GM12878 (cell line): Measurements from ENCODE around the gene HEXIM2. TPM values are rescaled to one million over a fixed set of nuclear protein-coding genes. Genes with fewer than 3 reads are reported as not detected.
A peak's percentile ranks its signal among the peaks of the same experiment; 100 is the strongest.

Source experiments
- CBFB ChIP-seq: IDR thresholded peaks from 2 replicates; pipeline ENCODE4 v1.6.1; 2016; ENCODE audit warnings: antibody characterized with exemption, low read depth
- CUX1 ChIP-seq: IDR thresholded peaks from 2 replicates; pipeline ENCODE4 v1.6.1; 2012; ENCODE audit warnings: improper control_type of control experiment, low read depth, low read length; ENCODE audit not compliant: insufficient replicate concordance
- ETV6 ChIP-seq, 2 experiments: fragments of 450-650 bp in 1 of 2; IDR thresholded peaks in 1 of 2; conservative IDR thresholded peaks in 1 of 2; 2 replicates each; pipeline ENCODE4 v1.6.1; 2014; ENCODE audit warnings: antibody characterized with exemption in 1 of 2, borderline replicate concordance in 1 of 2, low read depth in 1 of 2, mild to moderate bottlenecking in 1 of 2, moderate library complexity in 1 of 2
- JUNB ChIP-seq: IDR thresholded peaks from 2 replicates; pipeline ENCODE4 v1.6.1; 2016; ENCODE audit warnings: antibody characterized with exemption, mild to moderate bottlenecking
- MAX ChIP-seq: IDR thresholded peaks from 2 replicates; pipeline ENCODE4 v1.6.1; 2012; ENCODE audit warnings: low read depth, low read length, improper control_type of control experiment
- MLLT1 ChIP-seq: fragments of 450-650 bp; IDR thresholded peaks from 2 replicates; pipeline ENCODE4 v1.6.1; 2016; ENCODE audit warnings: mild to moderate bottlenecking
- NFYA ChIP-seq: IDR thresholded peaks from 2 replicates; pipeline ENCODE4 v1.6.1; 2011; ENCODE audit warnings: low read depth, mild to moderate bottlenecking, low read length, improper control_type of control experiment, borderline replicate concordance
- NR2C1 ChIP-seq: fragments of 450-650 bp; IDR thresholded peaks from 2 replicates; pipeline ENCODE4 v1.6.1; 2017; ENCODE audit warnings: antibody characterized with exemption, mild to moderate bottlenecking, moderate library complexity
- POU2F2 ChIP-seq: IDR thresholded peaks from 3 replicates; pipeline ENCODE4 v1.6.1; 2011; ENCODE audit warnings: low read depth, mild to moderate bottlenecking, low read length, borderline replicate concordance
- PRDM15 ChIP-seq: fragments of 450-650 bp; formaldehyde crosslinking; IDR thresholded peaks from 2 replicates; pipeline ENCODE4 v1.4.0; 2020; ENCODE audit warnings: mild to moderate bottlenecking, moderate library complexity
- SREBF2 ChIP-seq: IDR thresholded peaks from 2 replicates; pipeline ENCODE4 v1.6.1; 2012; ENCODE audit warnings: mild to moderate bottlenecking, low read length
- TCF12 ChIP-seq: IDR thresholded peaks from 2 replicates; pipeline ENCODE4 v1.6.1; 2011; ENCODE audit warnings: low read depth, mild to moderate bottlenecking, low read length
- TCF3 ChIP-seq: IDR thresholded peaks from 2 replicates; pipeline ENCODE4 v1.6.1; 2012; ENCODE audit warnings: low read depth, mild to moderate bottlenecking, low read length, borderline replicate concordance; ENCODE audit not compliant: insufficient read depth
- USF2 ChIP-seq: IDR thresholded peaks from 2 replicates; pipeline ENCODE4 v1.6.1; 2011; ENCODE audit warnings: low read depth, low read length, improper control_type of control experiment, borderline replicate concordance
- WRNIP1 ChIP-seq: IDR thresholded peaks from 2 replicates; pipeline ENCODE4 v1.6.1; 2011; ENCODE audit warnings: low read depth, low read length, improper control_type of control experiment, borderline replicate concordance
- ZNF207 ChIP-seq: fragments of 450-650 bp; IDR thresholded peaks from 2 replicates; pipeline ENCODE4 v1.6.1; 2014; ENCODE audit warnings: antibody characterized with exemption, mild to moderate bottlenecking, borderline replicate concordance
- ZNF384 ChIP-seq: IDR thresholded peaks from 2 replicates; pipeline ENCODE4 v1.6.1; 2012; ENCODE audit warnings: low read depth, mild to moderate bottlenecking, low read length, improper control_type of control experiment, borderline replicate concordance
- polyA plus RNA-seq, 11 experiments: library from polyadenylated mRNA; depleted of rRNA in 4 of 11; unstranded in 6 of 11; stranded (reverse) in 5 of 11; fragments of >200 nt; fragmentation: Nextera tagmentation in 4 of 11; fragmentation: Illumina TruSeq in 1 of 11; extraction: Ambion mirVana in 4 of 11; extraction: Trizol in 1 of 11; gene quantifications; 1 replicate in 1 of 11; 2 replicates in 10 of 11; pipeline versions ENCODE4 v1.2.1 to v1.2.3, GENCODE V29; 2011 to 2016; ENCODE audit warnings: inconsistent platforms in 2 of 11, missing spikeins in 2 of 11, low read depth in 1 of 11
- total RNA-seq, 4 experiments: library from RNA; depleted of rRNA in 3 of 4; stranded (reverse); fragments of >200 nt in 3 of 4; fragmentation: Illumina TruSeq in 1 of 4; extraction: Trizol in 1 of 4; gene quantifications; 2 replicates each; pipeline versions ENCODE4 v1.2.1 to v1.2.3, GENCODE V29; 2013 to 2021

Gene HEXIM2
- total and polyA plus RNA-seq, 10 of the 15 experiments (the other 5 are each of a cell fraction or from before 2014, with no cell fraction given) = 0.10 to 10.3 (median 6.4) TPM

- peak; percentile 54 for TF ChIP-seq CUX1
- 0 out of 2 replicates have a peak, but pooled peaks have one; percentile 53 for TF ChIP-seq WRNIP1
- no peak for TF ChIP-seq ETV6 (conservative IDR thresholded peaks at IDR 0.05 in 1 of 2, IDR thresholded peaks at IDR 0.05 in 1 of 2; ENCODE audit: borderline replicate concordance in 1 of 2, low read depth in 1 of 2)
- no peak for TF ChIP-seq MLLT1
- no peak for TF ChIP-seq PRDM15
- TF ChIP-seq NFYA = peak; percentile 82
- TF ChIP-seq JUNB = no peak
- TF ChIP-seq MAX = no peak
- 0 out of 2 replicates have a peak, but pooled peaks have one; percentile 16 for TF ChIP-seq NR2C1
- no peak for TF ChIP-seq USF2
- no peak for TF ChIP-seq ZNF384
- TF ChIP-seq ZNF207 = peak; percentile 69
- peak; percentile 49; the same call in 1 of the 2 replicates for TF ChIP-seq CBFB
- peak; percentile 83 for TF ChIP-seq SREBF2
- peak; percentile 27; the same call in 1 of the 2 replicates for TF ChIP-seq TCF12
- TF ChIP-seq POU2F2 = peak; percentile 100
- no peak for TF ChIP-seq TCF3
Observed at GRCh38 chr17:45135192-45135977, 26.3 kb upstream of the HEXIM2 start, which contains the start of gene ACBD4 (continued).
